Skin epidermis (tissue), 12 donors: Measurements from ENCODE around the gene NDRG4.

Source experiments
- H3K27ac ChIP-seq, 21 experiments: fragments of 200-600 bp; sonication (generic) in 11 of 21; one replicate each; pipeline ENCODE4 v1.5.0; 2020; ENCODE audit warnings: mild to moderate bottlenecking in 3 of 21, inconsistent platforms in 2 of 21, moderate library complexity in 2 of 21
- H3K4me3 ChIP-seq, 7 experiments: fragments of 200-600 bp; sonication (generic) in 2 of 7; one replicate each; pipeline ENCODE4 v1.5.0; 2020; ENCODE audit warnings: inconsistent platforms in 2 of 7, mild to moderate bottlenecking in 2 of 7, moderate library complexity in 1 of 7

The NDRG4 gene

DNA sequence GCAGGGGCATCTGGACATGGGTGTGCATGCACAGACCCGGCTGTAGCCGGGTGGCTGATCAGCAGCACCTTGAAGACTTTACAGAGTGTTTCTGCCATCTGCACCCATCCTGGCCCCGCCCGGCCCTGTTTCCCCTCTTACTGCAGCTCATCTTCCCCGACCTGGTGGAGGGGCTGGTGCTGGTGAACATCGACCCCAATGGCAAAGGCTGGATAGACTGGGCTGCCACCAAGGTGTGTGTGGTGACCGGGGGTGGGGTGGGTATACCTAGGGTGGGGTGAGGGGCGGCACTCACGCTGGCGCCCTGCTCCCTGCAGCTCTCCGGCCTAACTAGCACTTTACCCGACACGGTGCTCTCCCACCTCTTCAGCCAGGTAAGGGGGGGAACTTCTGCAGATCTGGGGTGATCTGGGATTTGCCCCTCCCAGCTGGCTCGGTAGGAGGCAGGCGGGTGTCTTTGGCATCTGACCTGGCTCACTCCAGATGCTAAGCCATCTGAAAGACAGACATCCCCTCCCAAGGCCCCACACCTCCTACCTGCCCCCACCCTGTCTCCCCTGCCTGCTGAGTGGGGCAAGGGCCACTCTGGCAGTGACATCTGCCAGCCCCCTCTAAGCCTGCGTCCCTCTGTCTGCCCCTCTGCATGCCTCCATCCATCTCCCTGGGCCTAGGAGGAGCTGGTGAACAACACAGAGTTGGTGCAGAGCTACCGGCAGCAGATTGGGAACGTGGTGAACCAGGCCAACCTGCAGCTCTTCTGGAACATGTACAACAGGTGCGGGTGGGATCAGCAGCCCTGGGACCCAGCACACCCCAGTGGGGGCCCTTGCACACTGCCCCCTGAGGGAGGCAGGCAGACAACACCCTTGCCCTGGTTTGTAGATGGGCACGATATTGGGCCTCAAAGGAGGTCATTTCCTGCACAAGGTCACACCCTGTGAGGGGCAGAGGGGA lies 6.6 kb downstream of the NDRG4 start:
- no peak overlapping the region for H3K27ac ChIP-seq
- H3K4me3 ChIP-seq: no peak overlapping the region

DNA sequence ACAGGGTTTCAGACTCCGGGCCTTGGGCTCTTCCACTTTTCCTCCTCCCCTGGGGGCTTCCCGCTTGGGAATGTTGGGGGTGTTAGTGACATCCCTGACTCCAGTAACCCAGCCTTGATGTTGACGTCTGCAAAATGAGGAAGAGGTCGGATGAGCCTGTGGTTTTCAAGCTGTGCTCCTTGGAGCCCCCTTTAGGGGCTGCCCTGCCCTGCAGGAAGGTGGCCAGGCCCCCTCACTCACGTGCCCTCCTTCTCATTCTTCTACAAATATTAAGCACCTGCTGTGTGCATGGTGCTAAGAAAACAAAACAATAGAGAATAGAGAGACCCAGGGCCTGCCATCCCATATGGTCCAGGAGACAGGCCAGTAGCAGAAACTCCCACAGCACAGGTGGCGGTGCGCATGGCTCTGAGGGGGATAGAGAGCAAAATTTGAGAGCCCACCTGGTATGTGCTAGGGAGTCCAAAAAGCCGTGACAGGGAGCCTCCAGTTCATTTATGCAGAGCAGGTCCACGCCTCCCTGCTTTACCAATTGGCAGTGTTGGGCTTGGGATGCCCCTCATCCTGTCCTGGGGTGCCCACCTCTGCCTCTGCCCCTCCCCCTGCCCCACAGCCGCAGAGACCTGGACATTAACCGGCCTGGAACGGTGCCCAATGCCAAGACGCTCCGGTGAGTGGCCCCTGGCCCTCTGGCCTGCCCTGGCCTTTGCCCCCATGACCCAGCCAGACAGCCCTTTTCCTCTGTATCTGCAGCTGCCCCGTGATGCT lies 7.4 kb downstream of the NDRG4 start:
- H3K27ac ChIP-seq: no peak overlapping the region
- H3K4me3 ChIP-seq: no peak overlapping the region

DNA sequence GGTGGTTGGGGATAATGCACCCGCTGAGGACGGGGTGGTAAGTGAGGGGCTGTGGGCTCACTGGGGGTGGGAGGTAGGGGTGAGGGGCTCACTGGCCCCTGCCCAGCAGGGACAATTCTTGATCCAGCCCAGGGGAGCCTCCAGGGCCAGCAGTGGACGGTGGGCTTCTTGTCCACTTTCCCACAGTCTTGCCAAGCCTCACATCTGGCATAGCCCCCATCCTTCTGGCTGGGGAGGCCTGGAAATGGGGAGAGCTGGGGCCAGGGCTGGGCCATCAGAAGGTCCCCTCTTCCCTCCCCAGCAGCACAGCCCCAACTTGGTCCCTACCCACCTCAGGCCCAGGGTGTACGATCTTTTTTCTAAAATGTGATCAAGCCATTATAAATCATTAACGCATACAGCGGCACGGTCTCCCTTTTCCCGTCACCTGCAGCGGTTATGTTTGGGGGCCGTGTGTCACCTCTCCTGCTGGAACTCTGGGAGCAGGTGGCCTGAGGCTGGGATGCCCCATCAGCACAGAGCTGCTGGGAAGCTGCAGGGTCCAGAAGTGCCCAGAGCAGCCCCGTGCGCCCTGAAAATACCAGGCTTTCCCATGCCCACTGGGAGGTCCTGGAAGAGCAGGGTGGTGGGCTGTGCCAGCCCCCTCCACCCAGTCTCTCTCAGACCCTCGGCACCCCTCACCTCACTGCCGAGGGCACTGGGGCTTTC lies 8.2 kb downstream of the NDRG4 start:
- Histone ChIP-seq H3K4me3 (no peak overlapping the region), H3K27ac (no peak overlapping the region)

DNA sequence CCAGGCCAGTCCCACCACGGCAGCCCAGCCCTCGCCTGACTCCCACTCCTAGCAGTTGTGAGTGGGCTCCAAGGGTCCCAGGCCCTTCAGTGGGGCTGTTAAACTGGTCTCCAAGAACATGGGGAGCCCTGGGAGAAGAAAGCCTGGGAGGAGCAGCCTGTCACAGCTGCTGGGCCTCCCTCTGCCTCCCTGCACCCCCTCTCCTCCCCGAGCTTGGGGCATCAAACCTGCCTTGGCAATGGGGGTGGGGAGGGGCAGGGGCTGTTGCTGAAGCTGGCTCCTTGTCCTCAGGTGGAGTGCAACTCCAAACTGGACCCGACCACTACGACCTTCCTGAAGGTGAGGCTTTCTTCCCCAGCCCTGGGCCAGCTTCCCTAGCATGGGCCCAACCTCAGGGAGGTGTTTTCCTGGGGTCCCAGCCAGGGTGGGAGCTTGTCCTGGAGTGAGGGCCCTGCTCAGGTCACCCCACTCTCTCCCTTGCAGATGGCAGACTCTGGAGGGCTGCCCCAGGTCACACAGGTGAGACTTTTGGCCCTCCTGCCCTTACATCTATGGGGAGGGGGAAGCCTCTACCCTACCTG lies 8.8 kb downstream of the NDRG4 start:
- no peak overlapping the region for H3K27ac ChIP-seq
- no peak overlapping the region for H3K4me3 ChIP-seq

DNA sequence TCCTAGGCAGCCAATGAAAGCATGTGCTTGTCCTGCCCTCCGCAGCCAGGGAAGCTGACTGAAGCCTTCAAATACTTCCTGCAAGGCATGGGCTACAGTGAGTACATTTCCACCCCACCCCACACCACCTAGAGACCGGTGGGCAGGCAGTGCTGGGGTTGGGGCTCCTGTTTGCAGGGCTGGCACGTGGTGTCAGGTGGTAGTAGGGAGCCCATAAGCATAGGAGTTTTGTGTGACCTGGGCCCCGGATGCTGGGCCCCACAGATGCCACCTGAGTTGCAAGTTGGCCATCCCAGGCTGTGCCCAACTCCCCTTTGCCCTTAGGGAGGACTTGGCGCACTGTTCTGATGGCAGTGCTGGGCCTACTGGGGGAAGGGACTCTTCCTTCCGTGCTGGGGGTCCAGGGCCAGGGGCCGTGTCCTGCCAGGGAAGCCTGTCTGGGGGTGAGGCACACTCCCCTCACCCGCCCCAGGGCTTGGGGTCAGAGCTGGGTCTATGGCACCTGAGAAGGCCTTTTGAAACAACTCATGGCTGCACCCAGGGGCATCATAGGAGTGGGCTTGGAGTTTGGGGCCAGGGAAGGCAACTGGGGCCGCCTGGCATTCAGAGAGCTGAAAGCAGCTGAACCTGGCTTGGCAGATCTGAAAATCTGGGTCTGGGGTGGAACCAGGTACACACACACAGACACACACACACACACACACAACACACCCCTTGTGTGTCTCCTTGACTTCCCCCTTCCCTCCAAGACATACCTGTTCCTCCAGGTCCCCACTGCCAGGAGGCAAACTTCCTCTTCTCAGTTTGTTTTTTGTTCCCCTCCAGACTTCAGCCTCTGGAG lies 9.5 kb downstream of the NDRG4 start:
- H3K27ac ChIP-seq: no peak overlapping the region
- H3K4me3 ChIP-seq: no peak overlapping the region

DNA sequence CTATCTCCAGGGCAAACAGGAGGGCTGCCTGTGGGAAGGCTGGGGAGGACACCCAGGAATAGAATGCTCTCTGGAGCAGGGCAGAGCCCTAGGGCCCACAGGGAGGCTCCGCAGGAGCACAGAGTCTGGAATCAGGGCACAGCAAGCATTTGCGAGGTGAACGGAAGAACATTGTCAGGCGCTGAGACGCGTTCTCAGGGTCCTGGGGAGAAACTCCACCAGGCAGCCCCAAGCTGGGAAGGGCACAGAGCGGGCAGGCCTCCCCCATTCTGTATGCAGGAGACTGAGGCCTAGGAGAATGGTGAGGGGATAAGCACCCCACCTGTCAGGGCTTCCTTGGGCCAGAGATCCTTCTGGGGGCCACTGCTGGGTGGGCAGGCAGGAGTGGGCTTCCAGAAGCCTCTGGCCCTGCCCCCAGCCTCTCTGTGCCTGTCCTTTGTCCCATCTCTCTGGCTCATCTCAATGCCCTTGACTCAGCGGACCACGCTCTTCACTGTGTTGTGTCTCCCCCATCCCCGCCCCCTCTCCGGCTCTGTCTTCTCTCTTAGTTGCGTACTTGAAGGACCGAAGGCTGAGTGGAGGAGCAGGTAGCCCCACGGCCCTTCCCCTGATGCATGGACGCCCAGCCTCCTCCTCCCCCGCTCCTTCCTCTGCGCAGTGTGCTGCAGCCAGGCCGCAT lies 10.3 kb downstream of the NDRG4 start:
- no peak overlapping the region for H3K27ac ChIP-seq
- H3K4me3 ChIP-seq: no peak overlapping the region

DNA sequence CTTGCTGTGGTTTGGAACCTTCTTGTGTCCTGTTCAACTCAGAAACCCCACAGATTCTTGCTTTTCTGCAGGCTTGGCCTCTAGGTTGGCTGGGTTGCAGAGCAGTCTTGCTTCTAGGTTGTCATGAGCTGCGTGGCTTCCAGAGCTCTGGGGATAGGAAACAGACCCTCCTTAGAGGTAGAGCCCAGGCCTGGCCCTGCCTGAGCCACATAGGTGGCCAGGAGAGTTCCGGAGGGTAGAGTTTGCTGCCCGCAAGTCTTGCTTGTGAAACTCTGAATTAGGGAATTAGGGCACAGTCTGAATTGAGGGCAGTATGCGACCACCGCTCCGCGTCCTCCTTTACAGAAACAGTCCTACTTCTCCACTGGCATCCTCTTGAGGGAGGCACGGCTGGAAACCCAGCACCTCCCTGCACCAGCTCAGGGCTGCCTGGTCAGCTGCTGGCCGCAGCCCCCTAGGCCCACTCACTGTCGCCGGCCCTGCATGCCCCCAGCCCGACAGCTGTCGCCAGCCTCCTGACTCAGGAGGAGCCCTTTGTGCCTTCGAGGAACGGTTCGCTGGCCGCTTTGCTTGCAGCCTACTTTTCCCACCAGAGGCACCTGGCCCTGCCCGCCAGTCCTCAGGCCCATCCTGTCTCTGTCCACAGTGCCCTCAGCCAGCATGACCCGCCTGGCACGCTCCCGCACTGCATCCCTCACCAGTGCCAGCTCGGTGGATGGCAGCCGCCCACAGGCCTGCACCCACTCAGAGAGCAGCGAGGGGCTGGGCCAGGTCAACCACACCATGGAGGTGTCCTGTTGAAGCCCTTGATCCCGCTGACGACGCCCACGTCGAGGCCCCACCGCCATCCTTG lies 11.1 kb downstream of the NDRG4 start:
- H3K27ac ChIP-seq: no peak overlapping the region

DNA sequence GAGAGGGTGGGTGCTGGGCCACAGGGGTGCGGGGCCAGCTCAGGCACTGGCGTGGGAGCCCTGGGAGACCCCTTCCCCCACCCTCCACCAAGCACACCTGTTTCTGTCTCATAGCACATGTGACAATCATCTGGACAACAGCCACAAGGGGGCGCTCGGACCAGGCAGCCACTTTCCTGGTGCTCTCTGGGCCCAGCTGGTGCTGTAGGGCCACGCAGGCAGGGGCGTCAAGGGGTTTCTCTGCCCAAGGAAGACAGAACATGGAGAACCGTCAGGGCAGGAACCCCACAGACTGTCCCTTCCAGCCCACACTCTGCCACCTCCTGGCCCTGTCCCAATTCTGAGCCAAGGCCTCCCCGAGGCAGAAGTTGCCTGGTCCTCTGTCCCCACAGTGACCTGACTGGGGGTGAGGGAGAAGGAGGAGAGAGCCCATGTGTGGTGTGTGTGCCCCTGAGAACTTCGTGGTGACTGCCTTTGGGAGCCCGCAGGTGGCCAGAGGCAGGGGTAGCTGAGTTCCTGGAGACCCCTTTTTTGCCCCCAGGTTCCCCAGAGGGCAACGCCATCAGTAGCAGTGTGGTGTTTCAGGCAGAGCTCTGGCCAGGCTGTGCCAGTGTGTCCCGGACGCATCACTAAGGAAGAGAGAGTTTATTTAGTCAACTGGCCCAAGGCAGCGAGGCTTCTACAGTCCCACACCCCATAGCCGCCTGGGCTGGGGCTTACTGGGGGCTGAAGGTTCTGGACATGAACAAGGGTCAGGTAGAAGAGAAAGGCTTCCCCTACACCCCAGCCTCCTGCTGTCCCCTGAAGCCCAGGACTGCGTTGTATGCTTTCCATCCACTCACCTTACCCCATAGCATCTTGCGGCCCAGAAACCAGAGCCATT lies 12.2 kb downstream of the NDRG4 start:
- Histone ChIP-seq H3K4me3 (no peak overlapping the region), H3K27ac (no peak overlapping the region)

More for the DNA sequence above, 11.1 kb downstream of the NDRG4 start:
- no peak overlapping the region for H3K4me3 ChIP-seq

DNA sequence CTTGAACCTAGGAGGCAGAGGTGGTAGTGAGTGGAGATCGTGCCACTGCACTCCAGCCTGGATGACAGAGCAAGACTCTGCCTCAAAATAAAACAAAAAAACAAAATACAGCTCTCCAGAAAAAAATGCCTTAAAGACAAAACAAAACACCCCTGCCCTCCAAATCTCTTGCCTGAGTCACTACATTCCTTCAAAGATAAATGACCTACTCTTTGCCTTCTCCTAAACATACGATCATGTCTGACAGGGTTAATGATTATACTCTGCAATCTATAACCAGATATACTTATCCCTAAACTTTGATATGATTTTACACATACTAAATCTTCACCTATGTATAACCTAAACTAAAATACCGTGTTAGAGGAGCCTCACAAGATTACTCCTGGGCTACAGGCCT lies 13.9 kb downstream of the NDRG4 start:
- H3K27ac ChIP-seq: no peak overlapping the region
- no peak overlapping the region for H3K4me3 ChIP-seq

DNA sequence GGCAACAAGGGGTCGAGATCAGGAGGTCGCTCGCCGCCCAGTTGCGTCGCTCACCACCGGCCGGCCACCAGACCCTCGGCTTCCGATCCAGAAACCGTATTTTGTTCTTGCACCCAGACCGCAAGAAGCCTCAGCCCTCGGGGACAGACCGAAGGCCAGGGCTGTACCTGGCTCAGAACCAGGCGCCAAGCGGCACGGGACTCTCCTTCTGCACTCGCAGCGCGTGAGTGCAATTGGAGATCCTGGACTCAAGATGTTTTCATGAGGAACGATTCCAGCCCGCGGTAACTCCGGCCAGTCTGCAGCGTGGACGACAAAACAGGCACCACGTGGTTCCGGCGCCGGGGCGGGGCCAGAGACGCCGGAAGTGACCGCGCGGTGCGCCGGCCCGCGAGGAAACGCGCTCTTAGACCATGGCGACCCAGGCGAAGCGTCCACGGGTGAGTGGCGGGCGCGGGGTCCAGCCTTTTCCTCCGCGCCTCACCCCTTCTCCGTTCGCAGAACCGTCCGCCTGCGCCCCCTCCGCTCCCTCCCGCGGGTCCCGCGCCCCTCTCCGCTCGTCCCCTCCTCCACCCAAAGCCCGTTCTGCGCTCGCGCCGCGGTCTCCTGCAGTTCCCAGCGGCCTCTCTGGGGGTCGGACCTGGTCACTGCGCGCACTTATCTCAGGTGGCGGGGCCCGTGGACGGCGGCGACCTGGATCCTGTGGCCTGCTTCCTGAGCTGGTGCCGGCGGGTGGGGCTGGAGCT lies 15.4 kb downstream of the NDRG4 start, which contains the start of gene SETD6:
Gene SETD6 (plus strand): TSS at position 393 of the 746 bp plus-strand sequence. CDS start 21 bp downstream, at position 414.
- Histone ChIP-seq H3K27ac (peak within 1 kb of the TSS; percentile 46 to 93 (median 81)), H3K4me3 (peak within 1 kb of the TSS; percentile 74 to 98 (median 92))

DNA sequence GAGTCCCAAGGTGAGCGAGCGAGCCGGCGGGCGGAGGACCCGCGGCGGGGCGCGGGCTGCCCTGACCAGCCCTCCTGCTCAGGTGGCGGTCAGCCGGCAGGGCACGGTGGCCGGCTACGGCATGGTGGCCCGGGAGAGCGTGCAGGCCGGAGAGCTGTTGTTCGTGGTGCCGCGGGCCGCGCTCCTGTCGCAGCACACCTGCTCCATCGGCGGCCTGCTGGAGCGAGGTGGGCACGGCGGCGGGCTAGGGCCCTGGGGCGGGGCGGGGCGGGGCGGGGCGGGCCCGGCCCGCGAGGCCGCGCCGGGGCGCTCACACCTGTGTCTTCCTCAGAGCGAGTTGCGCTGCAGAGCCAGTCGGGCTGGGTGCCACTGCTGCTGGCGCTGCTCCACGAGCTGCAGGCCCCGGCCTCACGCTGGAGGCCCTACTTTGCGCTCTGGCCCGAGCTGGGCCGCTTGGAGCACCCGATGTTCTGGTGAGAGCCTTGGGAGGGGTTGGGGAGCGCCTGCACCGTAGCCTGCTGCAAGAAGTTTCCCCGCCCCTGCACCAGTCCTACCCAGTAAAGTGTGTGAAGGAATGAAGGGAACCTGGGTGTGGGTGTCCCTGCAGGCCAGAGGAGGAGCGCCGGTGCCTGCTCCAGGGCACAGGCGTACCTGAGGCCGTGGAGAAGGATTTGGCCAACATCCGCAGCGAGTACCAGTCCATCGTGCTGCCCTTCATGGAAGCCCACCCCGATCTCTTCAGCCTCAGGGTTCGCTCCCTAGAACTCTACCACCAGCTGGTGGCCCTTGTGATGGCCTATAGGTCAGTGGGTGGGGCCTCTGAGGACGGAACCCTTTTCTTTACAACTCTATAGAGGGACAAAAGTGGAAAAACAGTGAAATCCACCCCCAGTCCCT lies 16.2 kb downstream of the NDRG4 start:
- H3K27ac ChIP-seq: peak overlapping the region; percentile 46 to 93 (median 81)
- H3K4me3 ChIP-seq: peak overlapping the region; percentile 74 to 98 (median 92)

DNA sequence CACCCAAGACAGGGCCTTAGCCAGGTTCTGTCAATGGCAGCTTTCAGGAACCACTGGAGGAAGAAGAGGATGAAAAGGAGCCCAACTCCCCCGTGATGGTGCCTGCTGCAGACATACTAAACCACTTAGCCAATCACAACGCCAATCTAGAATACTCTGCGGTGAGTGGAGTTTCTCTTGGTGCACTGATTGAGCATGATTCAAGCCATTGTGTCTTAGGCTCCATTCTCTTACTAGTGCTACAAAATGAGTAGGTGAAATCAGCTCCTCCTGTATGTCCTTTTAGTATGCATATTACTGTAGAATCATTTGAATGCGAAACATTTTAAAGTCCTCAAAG lies 16.8 kb downstream of the NDRG4 start:
- Histone ChIP-seq H3K27ac (peak overlapping the region in 2 of 21 experiments; percentile 28 to 37), H3K4me3 (peak overlapping the region in 4 of 7 experiments; percentile 85 to 95 (median 92))

DNA sequence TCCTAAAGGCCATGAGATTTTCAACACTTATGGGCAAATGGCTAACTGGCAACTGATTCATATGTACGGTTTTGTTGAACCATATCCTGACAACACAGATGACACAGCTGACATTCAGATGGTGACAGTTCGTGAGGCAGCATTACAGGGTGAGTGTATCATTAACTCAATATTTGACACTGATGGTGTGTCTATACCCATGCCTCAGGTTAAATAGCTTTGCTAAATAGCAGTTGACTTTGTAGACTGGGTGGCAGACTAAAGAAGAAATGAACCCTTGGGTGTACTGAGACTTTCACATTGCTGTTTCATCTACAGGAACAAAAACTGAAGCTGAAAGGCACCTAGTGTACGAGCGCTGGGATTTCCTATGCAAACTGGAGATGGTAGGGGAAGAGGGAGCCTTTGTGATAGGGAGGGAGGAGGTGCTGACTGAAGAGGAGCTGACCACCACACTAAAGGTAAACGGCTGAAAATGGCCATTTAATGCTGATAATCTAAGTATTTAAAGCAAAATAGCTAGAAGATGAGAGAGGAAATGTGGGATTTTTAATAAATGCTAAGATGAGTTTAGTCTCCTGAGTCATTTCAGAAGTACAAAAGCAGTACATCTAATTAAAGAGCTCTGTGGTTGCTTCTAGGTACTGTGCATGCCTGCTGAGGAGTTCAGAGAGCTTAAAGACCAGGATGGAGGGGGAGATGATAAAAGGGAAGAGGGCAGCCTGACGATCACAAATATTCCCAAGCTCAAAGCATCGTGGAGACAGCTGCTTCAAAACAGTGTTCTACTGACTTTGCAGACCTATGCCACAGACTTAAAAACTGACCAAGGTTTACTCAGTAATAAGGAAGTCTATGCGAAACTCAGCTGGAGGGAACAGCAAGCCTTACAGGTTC lies 18.4 kb downstream of the NDRG4 start:
- Histone ChIP-seq H3K27ac (no peak overlapping the region), H3K4me3 (no peak overlapping the region)

DNA sequence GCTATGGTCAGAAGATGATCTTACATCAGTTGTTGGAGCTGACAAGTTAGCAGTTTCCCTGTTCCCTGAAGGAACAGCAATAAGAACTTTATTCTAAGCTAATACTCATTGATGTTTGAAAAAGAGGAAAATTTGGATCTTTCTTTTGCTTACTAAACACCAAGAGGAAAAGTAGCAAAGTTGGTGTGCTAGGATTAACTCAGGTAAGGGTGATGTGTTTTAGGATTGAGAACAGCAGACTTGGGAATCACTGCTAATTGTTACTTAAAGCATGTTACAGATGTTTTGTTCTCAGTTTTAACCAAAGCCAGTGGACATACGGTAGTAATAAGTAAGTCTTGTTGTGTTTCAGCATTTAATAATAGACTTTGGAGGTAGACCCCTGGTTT lies 19.0 kb downstream of the NDRG4 start:
- H3K27ac ChIP-seq: no peak overlapping the region
- H3K4me3 ChIP-seq: no peak overlapping the region
